ENCODE data around the gene PCDH19. TPM values are rescaled to one million over a fixed set of nuclear protein-coding genes. Genes with fewer than 3 reads are reported as not detected.

PCDH19 gene
- total RNA-seq, 1 experiment from 2014 or later, result 0.08 TPM

- no peaks in the 10 kb centered on the region for H3K9me3 ChIP-seq (ENCODE audit: control insufficient read depth, insufficient read depth, low read depth, low read length)
- no TSS peak for BruUV-seq (replicated peaks)
- H3K36me3 ChIP-seq (ENCODE audit: control insufficient read depth, insufficient read depth, low read length), result no peaks in the 10 kb centered on the region
- H3K27me3 ChIP-seq (ENCODE audit: control insufficient read depth, insufficient read depth, low read length), result no peaks in the 10 kb centered on the region
- POLR2A ChIA-PET, result no interaction called here
- H3K27ac ChIP-seq (ENCODE audit: low read length), result no peak overlapping the region
- intact Hi-C loops (cut with micrococcal nuclease; ENCODE audit: unreplicated experiment), result no loop called here
- H3K4me1 ChIP-seq (ENCODE audit: control insufficient read depth, insufficient read depth, low read length), result no peaks in the 10 kb centered on the region
- CTCF ChIA-PET, result no interaction called here
- TF ChIP-seq TCF7L2 (IDR thresholded peaks at IDR 0.05; ENCODE audit: low read depth, low read length) (no peak), POLR2AphosphoS5 (IDR thresholded peaks at IDR 0.05; ENCODE audit: low read depth, low read length) (no peak), REST (IDR thresholded peaks at IDR 0.05; ENCODE audit: insufficient read depth in 1 of 2, low read depth in 2 of 2, low read length in 1 of 2) (no peak), CTCF (IDR thresholded peaks at IDR 0.05) (no peak), SIN3A (IDR thresholded peaks at IDR 0.05; ENCODE audit: borderline replicate concordance, insufficient read depth, low read depth, low read length) (no peak)
- no peak overlapping the region for H3K4me3 ChIP-seq (ENCODE audit: low read depth in 2 of 2, low read length in 2 of 2)
- in situ Hi-C loops (cut with HindIII; ENCODE audit: low pct_unique_long_range_greater_than_20kb, low sequenced_read_pairs), result no loop called here
- ATAC-seq, result no peak
- no peak for DNase-seq (ENCODE audit: low read depth, low spot score)
Observed at GRCh38 chrX:100363896-100364295, 46.2 kb downstream of the PCDH19 start.

- Histone ChIP-seq H3K4me3 (ENCODE audit: low read depth in 2 of 2, low read length in 2 of 2) (no peak overlapping the region), H3K9me3 (ENCODE audit: control insufficient read depth, insufficient read depth, low read depth, low read length) (no peaks in the 10 kb centered on the region), H3K27ac (ENCODE audit: low read length) (no peak overlapping the region), H3K27me3 (ENCODE audit: control insufficient read depth, insufficient read depth, low read length) (no peaks in the 10 kb centered on the region), H3K36me3 (ENCODE audit: control insufficient read depth, insufficient read depth, low read length) (no peaks in the 10 kb centered on the region), H3K4me1 (ENCODE audit: control insufficient read depth, insufficient read depth, low read length) (no peaks in the 10 kb centered on the region)
- DNase-seq (ENCODE audit: low read depth, low spot score), result no peak
- ChIA-PET POLR2A (no interaction called here), CTCF (no interaction called here)
- TF ChIP-seq TCF7L2 (IDR thresholded peaks at IDR 0.05; ENCODE audit: low read depth, low read length) (no peak), CTCF (IDR thresholded peaks at IDR 0.05) (no peak), POLR2AphosphoS5 (IDR thresholded peaks at IDR 0.05; ENCODE audit: low read depth, low read length) (no peak), REST (IDR thresholded peaks at IDR 0.05; ENCODE audit: insufficient read depth in 1 of 2, low read depth in 2 of 2, low read length in 1 of 2) (no peak), SIN3A (IDR thresholded peaks at IDR 0.05; ENCODE audit: borderline replicate concordance, insufficient read depth, low read depth, low read length) (no peak)
- in situ Hi-C loops (cut with HindIII; ENCODE audit: low pct_unique_long_range_greater_than_20kb, low sequenced_read_pairs) (no loop called here), intact Hi-C loops (cut with micrococcal nuclease; ENCODE audit: unreplicated experiment) (no loop called here)
- BruUV-seq (replicated peaks), result no TSS peak
- ATAC-seq, result no peak
Observed at GRCh38 chrX:100358766-100359165, 51.3 kb downstream of the PCDH19 start.

Data from Panc1 (cell line).